PC-9 (cell line): ENCODE data around the gene PALMD. TPM values are rescaled to one million over a fixed set of nuclear protein-coding genes. Genes with fewer than 3 reads are reported as not detected.

Experiments used
- BruUV-seq: library from RNA; stranded (reverse); fragments of 400-500 nt; replicated peaks from 2 replicates; lab custom pipeline; 2021; lab: Mats Ljungman, UMichigan
- CTCF ChIA-PET: fragments of 300-600 bp; sonication (Branson Sonifier 250); formaldehyde crosslinking; loops from one replicate; lab custom pipeline; 2022; ENCODE audit warnings: antibody characterized with exemption; lab: Charles Lee
- POLR2A ChIA-PET: fragments of 300-600 bp; sonication (Branson Sonifier 250); formaldehyde crosslinking; loops from one replicate; lab custom pipeline; 2022; ENCODE audit warnings: antibody characterized with exemption; ENCODE audit not compliant: unreplicated experiment; lab: Charles Lee
- DNase-seq, 2 experiments: peaks; one replicate each; pipeline versions ENCODE4 v3.0.0 to v3.0.0-alpha.2; 2015 to 2022; ENCODE audit warnings: mixed read lengths in 1 of 2
- H2AFZ ChIP-seq: fragments of 200-600 bp; sonication (generic); 2 replicates; pipeline ENCODE4 v1.8.1; 2017; ENCODE audit warnings: antibody characterized with exemption
- H3F3A ChIP-seq: fragments of 200-600 bp; sonication (generic); 2 replicates; pipeline ENCODE4 v1.8.1; 2017; ENCODE audit warnings: antibody characterized with exemption, mild to moderate bottlenecking, low read depth; ENCODE audit not compliant: insufficient read depth
- H3K27ac ChIP-seq: fragments of 200-600 bp; sonication (generic); 2 replicates; pipeline ENCODE4 v1.6.1; 2016; ENCODE audit warnings: mixed run types
- H3K27me3 ChIP-seq: fragments of 200-600 bp; sonication (generic); 2 replicates; pipeline ENCODE4 v1.6.1; 2016; ENCODE audit warnings: low read depth, mixed run types; ENCODE audit not compliant: insufficient read depth
- H3K36me3 ChIP-seq: fragments of 200-600 bp; sonication (generic); 2 replicates; pipeline ENCODE4 v1.6.1; 2016; ENCODE audit warnings: low read depth, mixed run types
- H3K4me1 ChIP-seq: fragments of 200-600 bp; sonication (generic); replicated peaks from 2 replicates; pipeline ENCODE4 v1.6.1; 2016; ENCODE audit warnings: mixed run types; ENCODE audit not compliant: insufficient read depth
- H3K4me2 ChIP-seq: fragments of 200-600 bp; sonication (generic); 2 replicates; pipeline ENCODE4 v1.6.1; 2017; ENCODE audit warnings: mixed run types
- H3K4me3 ChIP-seq: fragments of 200-600 bp; sonication (generic); 2 replicates; pipeline ENCODE4 v1.6.1; 2016; ENCODE audit warnings: mixed run types
- H3K79me2 ChIP-seq: fragments of 200-600 bp; sonication (generic); 2 replicates; pipeline ENCODE4 v1.6.1; 2017; ENCODE audit warnings: low read depth, mixed run types
- H3K9me2 ChIP-seq: fragments of 200-600 bp; sonication (generic); 2 replicates; pipeline ENCODE4 v1.8.1; 2017; ENCODE audit warnings: mild to moderate bottlenecking; ENCODE audit not compliant: insufficient read depth
- H3K9me3 ChIP-seq: fragments of 200-600 bp; sonication (generic); 2 replicates; pipeline ENCODE4 v1.8.1; 2016; ENCODE audit warnings: low read depth; ENCODE audit not compliant: insufficient read depth
- H4K20me1 ChIP-seq: fragments of 200-600 bp; sonication (generic); 2 replicates; pipeline ENCODE4 v1.8.1; 2017; ENCODE audit not compliant: insufficient read depth
- CTCF ChIP-seq: fragments of 200-600 bp; sonication (generic); conservative IDR thresholded peaks from 2 replicates; pipeline ENCODE4 v1.6.1; 2017; ENCODE audit warnings: mixed run types, antibody characterized with exemption, mild to moderate bottlenecking, moderate library complexity
- EZH2 ChIP-seq: fragments of 200-600 bp; sonication (generic); IDR thresholded peaks from 2 replicates; pipeline ENCODE4 v1.8.0; 2017; ENCODE audit warnings: antibody characterized with exemption, low read depth
- intact Hi-C: fragments of 100-400 bp; cut with micrococcal nuclease; formaldehyde crosslinking; loops from one replicate; pipeline ENCODE4 v1.10.0; 2022; ENCODE audit not compliant: unreplicated experiment
- total RNA-seq: library from RNA; stranded (reverse); gene quantifications from 2 replicates; pipeline ENCODE4 v1.2.3, GENCODE V29; 2021

Gene PALMD
- total RNA-seq, 1 experiment from 2014 or later: 0.68 TPM

DNA sequence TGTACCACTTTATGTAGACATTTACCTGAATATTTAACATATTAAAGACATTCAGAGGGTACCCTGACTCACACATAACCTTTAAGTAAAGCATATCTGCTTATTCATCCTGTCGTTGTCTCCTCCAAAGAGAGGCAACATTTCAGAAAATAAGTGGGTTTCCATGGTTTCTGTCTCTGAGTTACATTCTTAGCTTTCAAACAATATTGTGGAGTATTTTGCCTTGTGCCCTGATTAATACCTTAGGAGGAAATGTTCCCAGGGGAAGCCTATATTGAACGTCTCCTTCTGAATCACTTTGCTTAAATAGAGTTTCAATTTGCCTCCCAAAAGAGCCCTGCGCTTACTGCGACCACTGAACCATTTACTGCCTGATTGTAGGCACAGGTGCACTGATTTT, 26.1 kb downstream of the PALMD start:
- no peaks in the 10 kb centered on the region for H3K79me2 ChIP-seq
- no peaks in the 10 kb centered on the region for H3K27me3 ChIP-seq
- ChIA-PET POLR2A (no interaction called here), CTCF (no interaction called here)
- H3K9me2 ChIP-seq: no peaks in the 10 kb centered on the region
- H3K4me2 ChIP-seq: no peak overlapping the region
- no peak overlapping the region for H2AFZ ChIP-seq
- H3K9me3 ChIP-seq: no peaks in the 10 kb centered on the region
- H3K4me1 ChIP-seq: no peaks in the 10 kb centered on the region
- intact Hi-C loops: no loop called here
- no peak overlapping the region for H3K4me3 ChIP-seq
- no peaks in the 10 kb centered on the region for H3F3A ChIP-seq
- H3K36me3 ChIP-seq: no peaks in the 10 kb centered on the region
- no peak overlapping the region for H3K27ac ChIP-seq
- no peaks in the 10 kb centered on the region for H4K20me1 ChIP-seq
- no peak for DNase-seq
- BruUV-seq: no TSS peak
- no peak for TF ChIP-seq EZH2
- no peak for TF ChIP-seq CTCF

DNA sequence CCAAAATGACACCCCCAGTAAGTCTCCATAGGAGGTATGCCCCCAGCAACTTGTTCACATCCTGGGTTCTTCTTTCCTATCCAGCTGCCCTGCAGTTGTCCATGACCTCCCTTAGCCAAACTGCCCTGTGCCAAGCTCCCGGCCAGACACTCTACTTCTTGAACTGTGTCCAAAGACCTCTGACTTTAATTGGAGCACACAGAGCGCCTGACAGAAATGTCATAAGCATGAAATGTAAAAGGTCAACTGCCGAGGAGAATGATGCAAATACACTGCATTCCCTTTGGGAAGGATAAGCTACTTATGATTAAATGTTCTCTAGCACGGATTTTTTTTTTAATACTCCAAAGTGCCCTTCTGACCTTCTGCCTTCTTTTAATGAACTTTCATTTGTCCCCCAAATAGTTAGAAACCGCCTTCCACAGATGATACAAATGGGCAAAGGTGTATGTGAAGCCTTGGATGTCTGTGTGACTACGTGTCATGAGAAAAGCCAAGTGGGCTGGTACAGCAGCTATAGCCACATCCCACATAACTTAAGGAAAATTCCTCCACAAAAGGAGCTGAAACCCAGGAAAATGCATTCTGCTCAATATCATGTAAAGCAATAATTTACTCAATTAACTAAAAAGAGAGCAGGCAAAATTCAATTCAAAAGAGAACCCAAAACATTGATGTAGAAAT, 26.8 kb downstream of the PALMD start:
- Histone ChIP-seq H3K79me2 (no peaks in the 10 kb centered on the region), H3K27me3 (no peaks in the 10 kb centered on the region), H4K20me1 (no peaks in the 10 kb centered on the region), H3F3A (no peaks in the 10 kb centered on the region), H3K4me3 (no peak overlapping the region), H3K4me1 (no peaks in the 10 kb centered on the region), H3K9me3 (no peaks in the 10 kb centered on the region), H3K9me2 (no peaks in the 10 kb centered on the region), H3K4me2 (no peak overlapping the region), H3K36me3 (no peaks in the 10 kb centered on the region), H3K27ac (no peak overlapping the region), H2AFZ (no peak overlapping the region)
- intact Hi-C loops: no loop called here
- POLR2A ChIA-PET: no interaction called here
- CTCF ChIA-PET: no interaction called here
- TF ChIP-seq EZH2 (no peak), CTCF (no peak)
- DNase-seq: no peak
- no TSS peak for BruUV-seq

DNA sequence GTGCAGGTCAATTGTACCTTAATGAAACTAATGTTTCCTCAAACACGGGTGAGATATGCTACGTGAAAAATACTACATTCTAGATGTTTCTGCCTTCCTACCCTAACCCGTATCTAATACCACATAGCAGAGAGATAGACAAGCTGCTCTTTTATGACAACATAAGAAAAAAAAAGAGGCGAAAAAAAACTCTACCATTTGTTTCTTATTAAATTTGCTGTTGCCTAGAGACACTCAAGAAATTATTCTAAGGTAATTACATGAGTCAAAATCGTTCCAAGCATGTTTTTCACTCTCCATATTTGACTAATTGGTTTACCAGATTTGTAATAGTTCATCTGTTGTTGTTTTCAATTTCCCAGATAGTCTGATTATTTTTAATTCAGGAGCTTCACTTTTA, 27.4 kb downstream of the PALMD start:
- DNase-seq: no peak
- ChIA-PET CTCF (no interaction called here), POLR2A (no interaction called here)
- Histone ChIP-seq H3K27me3 (no peaks in the 10 kb centered on the region), H3K4me2 (no peak overlapping the region), H3K4me3 (no peak overlapping the region), H2AFZ (no peak overlapping the region), H3F3A (no peaks in the 10 kb centered on the region), H4K20me1 (no peaks in the 10 kb centered on the region), H3K36me3 (no peaks in the 10 kb centered on the region), H3K79me2 (no peaks in the 10 kb centered on the region), H3K4me1 (no peaks in the 10 kb centered on the region), H3K27ac (no peak overlapping the region), H3K9me3 (no peaks in the 10 kb centered on the region), H3K9me2 (no peaks in the 10 kb centered on the region)
- TF ChIP-seq EZH2: no peak
- no peak for TF ChIP-seq CTCF
- BruUV-seq: no TSS peak
- intact Hi-C loops: no loop called here
